ENCODE results near the gene MELK. TPM values are rescaled to one million over a fixed set of nuclear protein-coding genes. Genes with fewer than 3 reads are reported as not detected.

The MELK gene
- total and polyA plus RNA-seq, 10 of the 15 experiments (the other 5 are each of a cell fraction or from before 2014, with no cell fraction given) = 38.7 to 80.3 (median 51.6) TPM

DNA sequence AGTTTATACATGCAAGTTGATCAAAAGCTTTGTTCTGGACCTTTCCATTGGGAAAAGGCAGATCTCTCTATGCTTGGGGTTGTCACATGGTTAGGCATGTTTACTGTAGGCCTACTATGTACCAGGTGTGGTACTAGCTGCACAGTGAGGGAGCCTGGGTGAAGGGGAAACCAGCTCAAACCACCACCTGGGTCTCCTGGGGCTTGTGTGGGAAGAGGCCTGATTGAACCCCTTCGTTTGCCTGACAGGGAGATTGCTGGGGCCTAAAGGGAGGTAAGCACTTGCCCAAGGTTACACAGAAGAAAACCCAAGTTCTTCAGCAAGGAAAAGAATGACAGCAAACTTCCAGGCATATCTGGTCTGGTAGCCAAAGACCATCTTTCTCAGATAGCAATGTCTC, 145.9 kb downstream of the MELK start (continued):
- TF ChIP-seq, protein P1, sequence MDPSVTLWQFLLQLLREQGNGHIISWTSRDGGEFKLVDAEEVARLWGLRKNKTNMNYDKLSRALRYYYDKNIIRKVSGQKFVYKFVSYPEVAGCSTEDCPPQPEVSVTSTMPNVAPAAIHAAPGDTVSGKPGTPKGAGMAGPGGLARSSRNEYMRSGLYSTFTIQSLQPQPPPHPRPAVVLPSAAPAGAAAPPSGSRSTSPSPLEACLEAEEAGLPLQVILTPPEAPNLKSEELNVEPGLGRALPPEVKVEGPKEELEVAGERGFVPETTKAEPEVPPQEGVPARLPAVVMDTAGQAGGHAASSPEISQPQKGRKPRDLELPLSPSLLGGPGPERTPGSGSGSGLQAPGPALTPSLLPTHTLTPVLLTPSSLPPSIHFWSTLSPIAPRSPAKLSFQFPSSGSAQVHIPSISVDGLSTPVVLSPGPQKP (IDR thresholded peaks at IDR 0.05; ENCODE audit: low read depth, low read length) = no peak
- TF ChIP-seq RELA (IDR thresholded peaks at IDR 0.05; ENCODE audit: borderline replicate concordance, partially characterized antibody) (no peak), SMARCA5 (IDR thresholded peaks at IDR 0.05) (no peak)

DNA sequence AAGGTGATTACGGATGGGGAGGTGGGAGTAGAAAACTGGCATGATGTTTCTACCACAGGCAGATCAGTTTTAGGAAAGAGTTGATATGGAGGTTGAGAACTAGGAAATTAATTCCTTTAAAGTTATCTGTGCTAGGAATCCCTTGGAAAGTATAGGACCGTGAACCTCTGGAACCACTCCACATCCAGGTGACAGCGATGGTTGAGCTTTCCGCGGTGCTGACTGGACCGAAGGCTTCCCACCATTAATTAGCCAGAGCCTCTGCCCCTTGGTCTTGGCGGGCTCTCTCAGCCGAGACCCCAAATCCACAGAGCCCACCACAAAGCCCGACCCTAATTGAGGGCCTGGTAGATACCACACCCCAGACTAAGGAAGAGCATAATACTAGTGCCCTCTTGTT, 147.3 kb downstream of the MELK start:
- in situ Hi-C loops (cut with MboI) = loop anchor here (5.0 kb wide), 1 partner anchor 88 kb away; no protein-coding TSS in a partner anchor
- FAIRE-seq (no peak), DNase-seq (ENCODE audit: low read depth, low spot score) (no peak), ATAC-seq (no peak)
- H4K20me1 ChIP-seq (ENCODE audit: control insufficient read depth, insufficient read depth) = no peaks in the 10 kb centered on the region
- H3K27me3 ChIP-seq (replicated peaks in 1 of 2; ENCODE audit: control insufficient read depth in 2 of 2, insufficient read depth in 2 of 2, low read length in 1 of 2) = no peaks in the 10 kb centered on the region
- BruUV-seq (replicated peaks) = no TSS peak
- no peak overlapping the region for H3K4me3 ChIP-seq
- no peak overlapping the region for H2AFZ ChIP-seq (ENCODE audit: control insufficient read depth, low read depth, low read length)
- intact Hi-C loops (cut with micrococcal nuclease; ENCODE audit: unreplicated experiment) = loop anchor here (10.0 kb wide), 1 partner anchor 395 kb away; no protein-coding TSS in a partner anchor
- no peaks in the 10 kb centered on the region for H3K9me3 ChIP-seq (replicated peaks; ENCODE audit: control insufficient read depth, insufficient read depth, low read length)
- H3K9ac ChIP-seq (ENCODE audit: control insufficient read depth, insufficient read depth, low read length) = no peak overlapping the region
- SMC1A ChIA-PET (ENCODE audit: uncharacterized antibody, unreplicated experiment) = interaction anchor here (1.0 kb wide), 1 partner anchor 12 kb away, joined by 3 read pairs; no protein-coding TSS in a partner anchor
- TF ChIP-seq NBN (IDR thresholded peaks at IDR 0.05) (no peak), EZH2 (IDR thresholded peaks at IDR 0.05; ENCODE audit: borderline replicate concordance, control insufficient read depth, low read depth, low read length) (no peak), KLF5 (IDR thresholded peaks at IDR 0.05; ENCODE audit: partially characterized antibody) (no peak), YY1 (IDR thresholded peaks at IDR 0.05; ENCODE audit: low read depth, low read length) (no peak)
- no peaks in the 10 kb centered on the region for H3K4me1 ChIP-seq (ENCODE audit: control insufficient read depth, insufficient read depth, low read length)
- 84% methylated on average over 9 of the region's 9 CpGs for WGBS (ENCODE audit: insufficient coverage, insufficient replicate concordance, low lambda C conversion rate, missing lambda C conversion rate)
- CTCF ChIA-PET = interaction anchor here (0.8 to 1.3 kb wide), 2 partner anchors 9 to 11 kb away, joined by 4 to 5 read pairs; no protein-coding TSS in a partner anchor
- H3K27ac ChIP-seq (ENCODE audit: control insufficient read depth, insufficient read depth) = no peak overlapping the region
- RAD21 ChIA-PET (ENCODE audit: unreplicated experiment) = no interaction called here
- H3K36me3 ChIP-seq (ENCODE audit: control insufficient read depth in 2 of 2, insufficient read depth in 2 of 2, low read length in 1 of 2) = no peaks in the 10 kb centered on the region
- no peak overlapping the region for H3K4me2 ChIP-seq (ENCODE audit: control insufficient read depth, insufficient read depth)
- POLR2A ChIA-PET = no interaction called here
- no peaks in the 10 kb centered on the region for H3K79me2 ChIP-seq (ENCODE audit: control insufficient read depth, insufficient read depth, low read length)

Measured in GM12878 (cell line).